Activated CD8-positive, alpha-beta T cell treated with anti-CD3 and anti-CD28 coated beads for 36 hours (primary cell): ENCODE results near the gene ZFP36L1. TPM values are rescaled to one million over a fixed set of nuclear protein-coding genes. Genes with fewer than 3 reads are reported as not detected.

Source experiments
- ATAC-seq: fragments of 200-7000 bp; cut with Tn5 transposase; one replicate; pipeline ENCODE4 v1.10.0; 2021; ENCODE audit warnings: mild to moderate bottlenecking, moderate library complexity
- CTCF ChIA-PET: fragments of 350-600 bp; sonication (Branson Sonifier 250); formaldehyde crosslinking; loops from one replicate; lab custom pipeline; 2021; ENCODE audit warnings: antibody characterized with exemption; lab: Charles Lee
- POLR2A ChIA-PET: fragments of 350-600 bp; sonication (Branson Sonifier 250); formaldehyde crosslinking; loops from one replicate; lab custom pipeline; 2021; ENCODE audit warnings: antibody characterized with exemption; lab: Charles Lee
- DNase-seq: peaks from one replicate; pipeline ENCODE4 v3.0.0-alpha.2; 2020
- H3K27ac Mint-ChIP-seq: one replicate; pipeline ENCODE4 v1.8.0; 2021; ENCODE audit warnings: mild to moderate bottlenecking, mixed read lengths
- H3K27me3 Mint-ChIP-seq: one replicate; pipeline ENCODE4 v1.8.0; 2021; ENCODE audit warnings: mixed read lengths
- H3K36me3 Mint-ChIP-seq: one replicate; pipeline ENCODE4 v1.8.0; 2021; ENCODE audit warnings: low read depth, mixed read lengths
- H3K4me1 Mint-ChIP-seq: one replicate; pipeline ENCODE4 v1.8.0; 2021; ENCODE audit warnings: low read depth, mixed read lengths
- H3K4me3 Mint-ChIP-seq: one replicate; pipeline ENCODE4 v1.8.0; 2021; ENCODE audit warnings: mild to moderate bottlenecking, moderate library complexity, mixed read lengths
- H3K9me3 Mint-ChIP-seq: one replicate; pipeline ENCODE4 v1.8.0; 2021; ENCODE audit warnings: mixed read lengths
- intact Hi-C: fragments of 100-400 bp; cut with micrococcal nuclease; formaldehyde crosslinking; loops from one replicate; pipeline ENCODE4 v1.10.0; 2022
- total RNA-seq, 2 experiments: library from RNA; stranded (reverse); gene quantifications; one replicate each; pipeline ENCODE4 v1.2.3, GENCODE V29; 2021
- TF ChIP-seq, protein P1 (sequence below): fragments of 200-600 bp; IDR thresholded peaks from one replicate; pipeline ENCODE4 v1.8.0; 2022; ENCODE audit warnings: antibody characterized with exemption, mild to moderate bottlenecking

ZFP36L1 gene
- total RNA-seq, 2 experiments from 2014 or later: 57.4 to 60.6 TPM

DNA sequence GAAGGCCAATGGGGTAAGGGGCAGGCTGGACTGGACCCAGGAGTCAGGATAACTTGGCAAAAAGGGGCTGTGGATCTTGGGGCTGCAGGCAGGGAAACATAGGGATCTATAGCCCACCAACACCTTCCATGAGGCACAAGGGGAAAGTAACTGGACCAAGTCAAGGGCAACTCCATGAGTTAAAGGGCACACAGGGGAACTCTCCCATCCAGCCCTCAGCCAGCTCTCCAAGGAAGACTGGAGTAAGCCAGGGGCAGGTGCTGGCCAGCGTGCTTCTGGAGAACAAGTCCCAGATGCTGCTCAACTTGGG is 31.3 kb upstream of the ZFP36L1 start:
- no peaks in the 10 kb centered on the region for H3K36me3 Mint-ChIP-seq
- DNase-seq (no peak), ATAC-seq (no peak)
- H3K4me3 Mint-ChIP-seq: no peak overlapping the region
- TF ChIP-seq, protein P1, sequence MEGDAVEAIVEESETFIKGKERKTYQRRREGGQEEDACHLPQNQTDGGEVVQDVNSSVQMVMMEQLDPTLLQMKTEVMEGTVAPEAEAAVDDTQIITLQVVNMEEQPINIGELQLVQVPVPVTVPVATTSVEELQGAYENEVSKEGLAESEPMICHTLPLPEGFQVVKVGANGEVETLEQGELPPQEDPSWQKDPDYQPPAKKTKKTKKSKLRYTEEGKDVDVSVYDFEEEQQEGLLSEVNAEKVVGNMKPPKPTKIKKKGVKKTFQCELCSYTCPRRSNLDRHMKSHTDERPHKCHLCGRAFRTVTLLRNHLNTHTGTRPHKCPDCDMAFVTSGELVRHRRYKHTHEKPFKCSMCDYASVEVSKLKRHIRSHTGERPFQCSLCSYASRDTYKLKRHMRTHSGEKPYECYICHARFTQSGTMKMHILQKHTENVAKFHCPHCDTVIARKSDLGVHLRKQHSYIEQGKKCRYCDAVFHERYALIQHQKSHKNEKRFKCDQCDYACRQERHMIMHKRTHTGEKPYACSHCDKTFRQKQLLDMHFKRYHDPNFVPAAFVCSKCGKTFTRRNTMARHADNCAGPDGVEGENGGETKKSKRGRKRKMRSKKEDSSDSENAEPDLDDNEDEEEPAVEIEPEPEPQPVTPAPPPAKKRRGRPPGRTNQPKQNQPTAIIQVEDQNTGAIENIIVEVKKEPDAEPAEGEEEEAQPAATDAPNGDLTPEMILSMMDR: no peak
- intact Hi-C loops: no loop called here
- no peak overlapping the region for H3K27ac Mint-ChIP-seq
- ChIA-PET CTCF (interaction anchor here (0.7 to 6.4 kb wide), 5 partner anchors 10 to 578 kb away, joined by 3 to 65 read pairs (median 5); no protein-coding TSS in a partner anchor), POLR2A (no interaction called here)
- no peaks in the 10 kb centered on the region for H3K27me3 Mint-ChIP-seq
- no peaks in the 10 kb centered on the region for H3K9me3 Mint-ChIP-seq
- H3K4me1 Mint-ChIP-seq: peaks cover 37% of the 10 kb centered on the region

DNA sequence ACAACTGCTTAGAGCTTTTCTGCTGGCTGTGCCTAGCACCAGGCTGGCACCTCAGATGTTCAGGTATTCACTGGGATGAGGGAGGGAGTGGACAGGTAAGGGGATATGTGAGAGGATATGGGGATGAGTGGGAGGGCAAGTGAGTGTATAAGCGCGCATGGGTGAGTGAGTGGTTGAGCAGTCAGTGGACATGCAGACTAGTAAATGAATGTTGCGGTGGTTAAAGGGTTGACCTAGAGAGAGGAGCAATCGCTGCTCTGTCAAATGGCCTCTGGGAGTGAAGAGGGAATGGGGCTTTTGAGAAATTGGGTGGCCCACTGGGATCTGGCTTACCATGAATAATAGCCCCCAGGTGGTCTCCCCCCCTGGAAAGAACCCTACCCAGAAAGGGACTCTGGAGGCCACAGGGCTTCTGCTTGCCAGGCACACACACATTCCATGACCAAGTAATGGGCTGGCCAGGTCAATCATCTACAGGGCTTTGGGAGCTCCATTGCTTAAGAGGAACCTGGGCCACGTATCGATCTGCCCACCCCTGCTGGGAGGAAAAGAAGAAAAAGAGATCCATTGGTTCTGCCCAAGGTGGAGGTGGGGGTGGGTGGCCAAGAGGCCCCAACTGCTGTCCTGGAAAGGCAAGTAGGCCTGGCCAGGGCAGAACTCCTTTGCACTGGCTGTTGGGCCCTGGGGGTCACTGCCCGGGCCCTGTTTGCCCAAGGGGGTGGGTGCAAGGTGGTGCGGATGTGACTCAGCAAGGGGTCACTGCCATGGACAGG is 30.8 kb upstream of the ZFP36L1 start:
- no peak overlapping the region for H3K27ac Mint-ChIP-seq
- TF ChIP-seq, protein P1: no peak
- intact Hi-C loops: no loop called here
- H3K4me1 Mint-ChIP-seq: peaks cover 41% of the 10 kb centered on the region
- no peak overlapping the region for H3K4me3 Mint-ChIP-seq
- H3K36me3 Mint-ChIP-seq: no peaks in the 10 kb centered on the region
- no peaks in the 10 kb centered on the region for H3K27me3 Mint-ChIP-seq
- ChIA-PET CTCF (interaction anchor here (0.7 to 6.4 kb wide), 8 partner anchors 10 to 735 kb away, joined by 3 to 65 read pairs (median 4); no protein-coding TSS in a partner anchor), POLR2A (no interaction called here)
- no peak for DNase-seq
- H3K9me3 Mint-ChIP-seq: no peaks in the 10 kb centered on the region
- ATAC-seq: no peak

DNA sequence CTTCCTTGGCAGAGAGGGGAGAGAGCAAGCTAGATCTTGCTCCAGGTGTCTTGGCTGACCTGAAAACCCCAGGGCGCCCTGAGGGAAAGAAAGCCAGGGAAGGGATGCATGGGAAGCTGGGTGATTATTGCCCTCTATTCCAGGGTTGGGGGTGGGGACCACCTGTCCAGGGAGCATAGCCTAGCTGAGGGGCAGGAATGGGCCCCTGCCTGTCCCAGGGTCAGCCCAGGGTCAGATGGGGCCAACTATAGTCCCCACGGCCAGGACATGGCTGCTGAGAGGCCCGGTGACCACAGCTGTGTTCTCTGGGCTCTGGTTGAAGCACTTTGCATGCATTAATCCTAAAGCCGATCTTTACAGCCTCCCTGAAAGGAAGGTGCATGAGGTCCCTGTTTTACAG is 30.1 kb upstream of the ZFP36L1 start:
- ChIA-PET POLR2A (no interaction called here), CTCF (interaction anchor here (0.8 to 6.4 kb wide), 4 partner anchors 19 to 734 kb away, joined by 3 to 65 read pairs (median 4); no protein-coding TSS in a partner anchor)
- H3K4me3 Mint-ChIP-seq: no peak overlapping the region
- no peaks in the 10 kb centered on the region for H3K9me3 Mint-ChIP-seq
- H3K27me3 Mint-ChIP-seq: no peaks in the 10 kb centered on the region
- peaks cover 44% of the 10 kb centered on the region for H3K4me1 Mint-ChIP-seq
- H3K27ac Mint-ChIP-seq: no peak overlapping the region
- H3K36me3 Mint-ChIP-seq: no peaks in the 10 kb centered on the region
- ATAC-seq (no peak), DNase-seq (no peak)
- TF ChIP-seq, protein P1: no peak
- intact Hi-C loops: no loop called here

DNA sequence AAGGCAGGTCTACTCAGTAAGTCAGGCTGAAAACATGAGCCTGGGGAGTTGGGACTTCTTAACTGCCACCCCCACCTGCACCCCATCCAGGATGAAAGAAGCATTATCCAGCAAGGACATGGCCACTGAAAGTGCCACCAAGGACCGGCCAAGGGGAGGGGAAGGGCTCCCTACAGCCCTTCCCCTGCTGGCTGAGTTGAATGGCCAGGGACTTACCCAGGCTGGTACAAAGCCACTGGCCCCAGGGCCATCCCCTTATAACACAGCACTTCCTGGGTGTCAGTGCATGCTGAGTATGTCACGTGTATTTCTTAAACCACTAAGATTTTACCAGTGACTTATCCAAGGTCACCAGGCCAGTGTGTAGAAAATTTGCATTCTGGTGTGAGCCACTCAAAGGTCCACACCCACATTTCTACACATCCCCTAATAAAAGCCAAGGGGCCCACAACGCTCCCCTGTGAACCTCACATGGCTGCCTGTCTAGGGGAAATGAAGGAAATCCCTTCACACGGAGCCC is 29.3 kb upstream of the ZFP36L1 start:
- TF ChIP-seq, protein P1: no peak
- no peaks in the 10 kb centered on the region for H3K9me3 Mint-ChIP-seq
- H3K36me3 Mint-ChIP-seq: no peaks in the 10 kb centered on the region
- intact Hi-C loops: no loop called here
- peak; percentile 61 for ATAC-seq
- no peaks in the 10 kb centered on the region for H3K27me3 Mint-ChIP-seq
- POLR2A ChIA-PET: interaction anchor here (10.5 kb wide), 1 partner anchor 33 kb away, joined by 207 read pairs; the partner anchor contains the start of gene ZFP36L1
- H3K4me1 Mint-ChIP-seq: peaks cover 47% of the 10 kb centered on the region
- H3K27ac Mint-ChIP-seq: peak overlapping the region; percentile 68
- H3K4me3 Mint-ChIP-seq: peak overlapping the region; percentile 15
- peak; percentile 57 for DNase-seq
- CTCF ChIA-PET: interaction anchor here (3.3 to 9.7 kb wide), 3 partner anchors 20 to 41 kb away, joined by 10 to 68 read pairs (median 65); no protein-coding TSS in a partner anchor
